Measurements from ENCODE around the gene PPBP.
"Not testable (repeated sequence)": the region's sequence is repeated elsewhere in the genome, so short reads cannot be mapped to it uniquely, and the experiment has no call there.

Gene PPBP

DNA sequence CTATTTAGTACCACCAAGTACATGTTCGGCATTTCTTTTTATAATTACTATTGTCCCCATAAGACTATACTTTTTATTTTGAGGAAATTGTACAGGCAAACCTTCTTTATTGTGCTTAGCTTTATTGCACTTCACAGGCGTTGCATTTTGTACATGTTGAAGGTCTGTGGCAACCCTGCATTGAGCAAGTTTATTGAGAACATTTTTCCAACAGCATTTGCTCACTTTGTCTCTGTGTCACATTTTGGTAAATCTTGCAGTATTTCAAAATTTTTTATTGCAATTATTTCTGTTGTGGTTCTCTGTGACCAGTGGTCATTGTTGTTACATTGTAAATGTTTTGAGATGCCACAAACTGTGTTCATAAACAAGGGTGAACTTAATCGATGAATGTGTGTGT lies 21.3 kb upstream of the PPBP start:
- no peak overlapping the region for H3K27ac Mint-ChIP-seq
- H3K4me1 Mint-ChIP-seq = no peaks in the 10 kb centered on the region
- H3K27me3 Mint-ChIP-seq = no peaks in the 10 kb centered on the region
- no peak overlapping the region for H3K4me3 Mint-ChIP-seq
- H3K9me3 Mint-ChIP-seq = no peaks in the 10 kb centered on the region
- no peaks in the 10 kb centered on the region for H3K36me3 Mint-ChIP-seq

- no peaks in the 10 kb centered on the region for H3K36me3 Mint-ChIP-seq
- H3K27me3 Mint-ChIP-seq = no peaks in the 10 kb centered on the region
- no peaks in the 10 kb centered on the region for H3K9me3 Mint-ChIP-seq
- no peak overlapping the region for H3K27ac Mint-ChIP-seq
- H3K4me1 Mint-ChIP-seq = no peaks in the 10 kb centered on the region
- no peak overlapping the region for H3K4me3 Mint-ChIP-seq
Measured at GRCh38 chr4:74006009-74006476, 18.1 kb upstream of the PPBP start.

GRCh38 chr4:74005528-74005927 lies 17.5 kb upstream of the PPBP start:
- no peaks in the 10 kb centered on the region for H3K36me3 Mint-ChIP-seq
- H3K9me3 Mint-ChIP-seq = no peaks in the 10 kb centered on the region
- H3K4me1 Mint-ChIP-seq = no peaks in the 10 kb centered on the region
- no peak overlapping the region for H3K4me3 Mint-ChIP-seq
- no peak overlapping the region for H3K27ac Mint-ChIP-seq
- H3K27me3 Mint-ChIP-seq = no peaks in the 10 kb centered on the region

GRCh38 chr4:74004668-74005067 lies 16.7 kb upstream of the PPBP start:
- H3K4me1 Mint-ChIP-seq = no peaks in the 10 kb centered on the region
- H3K27ac Mint-ChIP-seq = no peak overlapping the region
- no peaks in the 10 kb centered on the region for H3K27me3 Mint-ChIP-seq
- no peak overlapping the region for H3K4me3 Mint-ChIP-seq
- no peaks in the 10 kb centered on the region for H3K36me3 Mint-ChIP-seq
- H3K9me3 Mint-ChIP-seq = no peaks in the 10 kb centered on the region

- no peaks in the 10 kb centered on the region for H3K36me3 Mint-ChIP-seq
- no peak overlapping the region for H3K4me3 Mint-ChIP-seq
- H3K27me3 Mint-ChIP-seq = peaks cover 9% of the 10 kb centered on the region
- H3K9me3 Mint-ChIP-seq = no peaks in the 10 kb centered on the region
- no peak overlapping the region for H3K27ac Mint-ChIP-seq
- no peaks in the 10 kb centered on the region for H3K4me1 Mint-ChIP-seq
Measured at GRCh38 chr4:74000301-74000700, 12.3 kb upstream of the PPBP start.

- Mint-ChIP-seq H3K36me3 (no peaks in the 10 kb centered on the region), H3K9me3 (no peaks in the 10 kb centered on the region), H3K4me1 (no peaks in the 10 kb centered on the region), H3K27ac (no peak within 1 kb of the TSS), H3K27me3 (peaks cover 11% of the 10 kb centered on the region), H3K4me3 (no peak within 1 kb of the TSS)
Measured at GRCh38 chr4:73998040-73999011, 10.3 kb upstream of the PPBP start, which contains the start of gene CXCL5. CXCL5 (minus strand) TSS chr4:73998677; CDS start chr4:73998581, 96 bp downstream.

DNA sequence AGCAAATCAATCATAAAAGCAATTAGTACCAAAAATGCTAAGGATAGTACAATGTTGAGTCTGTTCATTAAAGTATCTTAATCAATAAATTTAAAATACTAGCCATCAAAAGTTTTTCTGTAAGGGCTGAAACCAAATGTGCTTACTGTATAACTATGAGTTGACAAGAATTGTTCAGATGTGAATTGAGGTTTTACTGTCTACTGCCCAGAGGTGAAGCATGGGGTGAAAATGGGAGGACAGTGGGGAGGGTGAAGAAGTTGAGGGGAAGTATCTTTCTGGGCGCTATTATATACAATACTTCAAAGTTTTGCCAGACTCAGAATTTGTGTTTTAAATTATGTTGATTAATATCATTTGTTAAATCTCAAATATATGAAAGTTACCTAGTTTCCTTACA lies 4.1 kb upstream of the PPBP start:
- no peaks in the 10 kb centered on the region for H3K9me3 Mint-ChIP-seq
- no peak overlapping the region for H3K27ac Mint-ChIP-seq
- H3K36me3 Mint-ChIP-seq = no peaks in the 10 kb centered on the region
- H3K27me3 Mint-ChIP-seq = peaks cover 5% of the 10 kb centered on the region
- H3K4me1 Mint-ChIP-seq = no peaks in the 10 kb centered on the region
- no peak overlapping the region for H3K4me3 Mint-ChIP-seq

DNA sequence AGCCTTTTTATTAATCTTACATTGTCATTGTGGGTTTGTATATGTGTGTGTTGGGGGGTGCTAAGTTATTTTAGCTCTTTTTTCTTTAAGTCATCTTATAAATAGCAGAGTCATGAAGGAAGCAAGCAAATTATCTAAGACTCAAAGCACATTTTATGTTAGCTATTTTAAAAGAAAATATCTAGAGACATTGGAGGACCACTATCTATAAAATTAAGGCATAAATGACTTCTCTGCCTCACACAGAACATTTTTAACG lies 3.7 kb upstream of the PPBP start:
- Mint-ChIP-seq H3K4me1 (no peaks in the 10 kb centered on the region), H3K9me3 (no peaks in the 10 kb centered on the region), H3K4me3 (no peak overlapping the region), H3K27ac (no peak overlapping the region), H3K36me3 (no peaks in the 10 kb centered on the region), H3K27me3 (peaks cover 5% of the 10 kb centered on the region)

DNA sequence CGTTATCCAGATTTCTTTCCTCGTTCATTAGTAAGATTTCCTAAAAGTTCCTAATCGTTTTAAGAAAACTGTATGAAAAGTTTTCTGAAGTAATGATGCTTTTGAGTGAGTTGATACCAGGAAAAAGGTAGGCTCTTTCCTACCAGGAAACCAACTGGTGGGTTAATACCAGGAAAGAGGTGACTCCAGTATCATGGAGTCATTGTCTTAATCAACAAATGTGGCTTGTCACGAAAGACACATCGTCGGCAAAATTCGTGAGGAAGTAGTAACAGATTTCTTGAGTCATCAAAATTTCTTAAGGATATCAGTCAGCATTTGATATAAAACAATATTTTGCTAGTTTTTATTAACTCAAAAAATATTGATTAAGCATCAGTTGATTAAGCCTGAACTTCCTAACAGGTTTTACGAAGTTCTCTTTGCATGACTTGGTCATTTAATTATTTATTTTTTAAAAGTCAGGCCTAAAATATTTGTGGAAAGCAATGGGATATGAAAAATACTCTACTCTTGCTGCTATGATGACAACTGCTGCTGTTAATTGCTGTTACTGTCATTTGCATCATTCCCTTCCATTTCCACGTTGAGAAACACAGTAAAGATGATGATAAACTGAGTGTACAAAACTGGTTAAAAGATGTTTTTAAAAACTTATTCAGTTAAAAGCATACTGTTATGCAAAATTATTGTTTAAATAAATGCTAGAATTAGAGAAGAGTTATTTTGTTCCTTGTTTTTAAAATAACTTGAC lies 3.2 kb upstream of the PPBP start:
- Mint-ChIP-seq H3K4me1 (no peaks in the 10 kb centered on the region), H3K4me3 (no peak overlapping the region), H3K9me3 (no peaks in the 10 kb centered on the region), H3K36me3 (no peaks in the 10 kb centered on the region), H3K27ac (no peak overlapping the region), H3K27me3 (peaks cover 5% of the 10 kb centered on the region)

- no peak overlapping the region for H3K27ac Mint-ChIP-seq
- no peak overlapping the region for H3K4me3 Mint-ChIP-seq
- peaks cover 5% of the 10 kb centered on the region for H3K27me3 Mint-ChIP-seq
- H3K4me1 Mint-ChIP-seq = no peaks in the 10 kb centered on the region
- H3K36me3 Mint-ChIP-seq = no peaks in the 10 kb centered on the region
- H3K9me3 Mint-ChIP-seq = no peaks in the 10 kb centered on the region
Measured at GRCh38 chr4:73989928-73990327, 1.9 kb upstream of the PPBP start.

DNA sequence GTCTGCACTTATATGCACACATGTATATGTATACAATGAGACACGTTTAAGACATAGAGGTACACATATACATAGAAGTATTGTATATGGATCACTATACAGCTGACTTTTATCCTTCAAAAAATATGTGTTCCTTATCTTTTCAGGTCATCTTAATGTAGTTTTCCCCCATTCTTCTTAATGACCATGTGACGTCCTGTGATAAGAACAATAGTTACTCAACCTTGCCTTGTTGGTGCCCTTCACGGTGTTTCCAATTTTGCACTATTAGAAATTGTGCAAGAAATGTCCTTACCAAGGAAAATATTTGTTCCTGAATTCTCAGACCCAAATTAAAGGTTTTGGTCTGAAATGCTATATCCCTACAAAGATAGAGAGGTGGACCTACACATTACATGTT lies 1.0 kb upstream of the PPBP start:
- Mint-ChIP-seq H3K27me3 (peaks cover 3% of the 10 kb centered on the region), H3K9me3 (no peaks in the 10 kb centered on the region), H3K36me3 (no peaks in the 10 kb centered on the region), H3K4me3 (no peak overlapping the region), H3K4me1 (no peaks in the 10 kb centered on the region), H3K27ac (no peak overlapping the region)

DNA sequence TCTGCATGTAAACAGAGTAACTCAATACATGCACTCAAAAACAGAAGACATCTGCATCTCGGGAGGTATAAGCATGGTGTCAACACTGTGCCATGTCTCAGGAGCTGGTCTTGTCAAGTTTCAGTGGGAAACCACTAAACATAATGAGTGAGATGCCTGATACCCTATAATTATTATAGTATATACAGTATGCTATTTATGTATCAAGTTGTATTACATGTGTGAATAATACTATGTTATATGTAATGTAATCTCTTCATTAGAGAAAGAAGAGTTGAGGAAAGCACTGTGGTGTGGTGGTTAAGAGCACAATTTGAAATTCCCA lies 2.5 kb downstream of the PPBP start:
- Mint-ChIP-seq H3K4me3 (no peak overlapping the region), H3K4me1 (no peaks in the 10 kb centered on the region), H3K27ac (no peak overlapping the region), H3K36me3 (no peaks in the 10 kb centered on the region), H3K27me3 (peaks cover 7% of the 10 kb centered on the region), H3K9me3 (no peaks in the 10 kb centered on the region)

DNA sequence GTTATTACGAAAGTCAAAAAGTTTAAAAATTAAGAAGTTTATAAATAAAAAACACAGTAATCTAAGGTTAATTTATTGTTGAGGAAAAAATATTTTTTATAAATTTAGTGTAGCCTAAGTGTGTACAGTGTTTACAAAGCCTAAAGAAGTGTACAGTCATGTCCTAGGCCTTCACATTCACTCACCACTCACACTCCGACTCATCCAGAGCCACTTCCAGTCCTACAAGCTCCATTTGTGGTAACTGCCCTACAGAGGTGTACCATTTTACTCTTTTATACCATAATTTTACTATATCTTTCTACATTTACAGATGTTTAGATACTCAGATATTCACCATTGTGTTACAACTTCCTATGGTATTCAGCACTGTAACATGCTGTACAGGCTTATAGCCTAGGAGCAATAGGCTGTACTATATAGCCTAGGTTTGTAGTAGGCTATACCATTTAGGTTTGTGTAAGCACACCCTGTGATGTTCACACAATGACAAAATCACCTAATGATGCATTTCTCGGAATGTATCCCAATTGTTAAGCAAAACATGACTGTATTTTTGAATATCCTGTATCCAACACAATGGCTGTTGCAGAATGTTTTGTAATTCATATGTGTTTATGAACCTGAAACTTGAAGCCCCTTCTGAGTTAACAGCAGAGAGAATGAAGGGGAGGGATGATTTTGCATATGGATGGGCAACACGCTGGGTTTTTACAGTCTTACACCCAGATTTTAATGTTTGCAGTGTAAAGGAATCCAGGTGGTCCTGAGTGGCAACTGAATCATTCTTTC lies 3.1 kb downstream of the PPBP start:
- no peak overlapping the region for H3K27ac Mint-ChIP-seq
- H3K4me1 Mint-ChIP-seq = no peaks in the 10 kb centered on the region
- H3K36me3 Mint-ChIP-seq = no peaks in the 10 kb centered on the region
- peaks cover 5% of the 10 kb centered on the region for H3K27me3 Mint-ChIP-seq
- H3K4me3 Mint-ChIP-seq = no peak overlapping the region
- H3K9me3 Mint-ChIP-seq = no peaks in the 10 kb centered on the region

DNA sequence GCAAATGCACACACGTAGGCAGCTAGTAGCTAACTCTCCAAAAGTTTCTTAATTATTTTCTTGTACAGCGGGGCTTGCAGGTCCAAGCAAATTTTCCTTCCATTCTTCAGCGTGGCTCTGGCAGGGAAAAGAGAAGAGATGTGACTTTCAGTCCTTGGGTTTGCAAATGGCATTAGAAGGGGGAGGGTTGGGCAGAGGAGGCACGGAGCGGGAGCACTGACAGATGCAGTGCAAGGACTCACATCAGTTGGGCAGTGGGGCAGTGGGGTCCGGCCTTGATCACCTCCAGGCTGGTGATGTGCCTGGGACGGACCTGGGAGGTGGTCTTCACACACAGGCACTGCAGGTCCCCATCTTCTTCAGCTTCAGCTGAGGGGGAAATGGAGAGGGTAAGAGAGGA lies 6.8 kb downstream of the PPBP start:
- not testable (repeated sequence) for H3K36me3 Mint-ChIP-seq, H3K9me3 Mint-ChIP-seq, H3K4me1 Mint-ChIP-seq, H3K27me3 Mint-ChIP-seq, H3K4me3 Mint-ChIP-seq, H3K27ac Mint-ChIP-seq

- H3K9me3 Mint-ChIP-seq = peaks cover 8% of the 10 kb centered on the region
- H3K4me3 Mint-ChIP-seq = no peak overlapping the region
- H3K27me3 Mint-ChIP-seq = peaks cover 4% of the 10 kb centered on the region
- H3K36me3 Mint-ChIP-seq = no peaks in the 10 kb centered on the region
- H3K27ac Mint-ChIP-seq = no peak overlapping the region
- no peaks in the 10 kb centered on the region for H3K4me1 Mint-ChIP-seq
Measured at GRCh38 chr4:73979407-73979957, 8.5 kb downstream of the PPBP start.
